ENCODE data around the gene TEX14. TPM values are rescaled to one million over a fixed set of nuclear protein-coding genes. Genes with fewer than 3 reads are reported as not detected.

The TEX14 gene
- total RNA-seq, 2 experiments from 2014 or later: 0.10 to 0.18 TPM

DNA sequence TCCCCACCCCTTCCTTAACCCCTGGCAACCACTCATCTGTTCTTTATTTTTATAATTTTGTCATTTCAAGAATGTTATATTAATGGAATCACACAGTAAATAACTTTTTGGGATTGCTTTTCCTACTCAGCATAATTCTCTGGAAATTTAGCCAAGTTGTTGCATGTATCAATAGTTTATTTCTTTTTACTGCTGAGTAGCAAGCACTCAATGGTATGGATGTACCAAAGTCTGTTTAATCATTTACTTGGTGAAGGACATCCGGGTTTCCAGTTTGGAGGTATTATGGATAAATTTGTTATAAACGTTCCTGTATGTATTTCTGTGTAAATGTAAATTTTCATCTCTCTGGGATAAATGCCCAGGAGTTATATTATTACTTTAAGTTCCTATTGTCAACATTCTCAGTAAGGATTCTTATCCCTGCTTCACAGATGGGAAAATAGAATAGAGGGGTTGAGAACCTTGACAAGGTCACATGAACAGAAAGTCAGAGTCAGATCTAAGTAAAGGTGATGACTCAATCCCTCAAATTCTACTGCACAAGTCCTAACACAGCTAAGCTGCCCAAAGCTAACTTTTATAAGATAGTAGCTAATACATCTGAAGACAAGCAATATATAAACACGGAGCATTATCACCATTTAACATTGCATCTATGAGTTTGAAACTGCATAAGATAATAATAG lies 115.0 kb downstream of the TEX14 start:
- peaks cover 9% of the 10 kb centered on the region for H3K4me1 Mint-ChIP-seq (ENCODE audit: low read depth)
- POLR2A ChIA-PET: interaction anchor here (0.6 to 3.5 kb wide), 2 partner anchors 55 to 150 kb away, joined by 3 to 23 read pairs; no protein-coding TSS in a partner anchor
- CTCF ChIA-PET: interaction anchor here (0.7 to 4.2 kb wide), 17 partner anchors 9 to 427 kb away, joined by 3 to 31 read pairs (median 4); partner anchors contain the start of genes RAD51C and TEX14
- no peak overlapping the region for H3K27ac Mint-ChIP-seq
- DNase-seq (no peak), ATAC-seq (no peak)
- H3K36me3 Mint-ChIP-seq (ENCODE audit: low read depth): no peaks in the 10 kb centered on the region
- H3K27me3 Mint-ChIP-seq (ENCODE audit: low read depth): peaks cover 11% of the 10 kb centered on the region
- H3K4me3 Mint-ChIP-seq: no peak overlapping the region
- H3K9me3 Mint-ChIP-seq (ENCODE audit: insufficient read depth): no peaks in the 10 kb centered on the region

DNA sequence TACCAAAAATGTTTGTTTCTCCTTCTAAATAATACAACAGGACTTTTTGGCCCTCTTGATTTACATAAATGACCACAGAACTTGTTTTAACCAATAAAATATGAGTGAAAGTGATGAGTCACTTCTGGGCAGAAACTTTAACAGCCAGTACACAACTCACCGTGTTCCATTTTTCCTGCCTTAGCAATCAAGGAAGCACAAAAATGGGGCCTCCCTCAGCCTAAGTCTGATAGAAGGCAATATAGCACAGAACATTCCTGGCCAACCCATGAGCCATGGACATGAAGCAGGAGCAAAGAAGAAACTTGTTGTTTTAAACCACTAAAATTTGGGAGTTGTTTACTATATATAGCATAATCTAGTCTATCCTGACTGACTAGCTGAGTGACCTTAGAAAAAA lies 116.3 kb downstream of the TEX14 start:
- Mint-ChIP-seq H3K36me3 (ENCODE audit: low read depth) (no peaks in the 10 kb centered on the region), H3K4me1 (ENCODE audit: low read depth) (peaks cover 9% of the 10 kb centered on the region), H3K4me3 (no peak overlapping the region), H3K27ac (no peak overlapping the region), H3K9me3 (ENCODE audit: insufficient read depth) (no peaks in the 10 kb centered on the region), H3K27me3 (ENCODE audit: low read depth) (peaks cover 11% of the 10 kb centered on the region)
- no peak for DNase-seq
- ChIA-PET CTCF (interaction anchor here (4.2 kb wide), 1 partner anchor 13 kb away, joined by 31 read pairs; no protein-coding TSS in a partner anchor), POLR2A (no interaction called here)
- no peak for ATAC-seq

DNA sequence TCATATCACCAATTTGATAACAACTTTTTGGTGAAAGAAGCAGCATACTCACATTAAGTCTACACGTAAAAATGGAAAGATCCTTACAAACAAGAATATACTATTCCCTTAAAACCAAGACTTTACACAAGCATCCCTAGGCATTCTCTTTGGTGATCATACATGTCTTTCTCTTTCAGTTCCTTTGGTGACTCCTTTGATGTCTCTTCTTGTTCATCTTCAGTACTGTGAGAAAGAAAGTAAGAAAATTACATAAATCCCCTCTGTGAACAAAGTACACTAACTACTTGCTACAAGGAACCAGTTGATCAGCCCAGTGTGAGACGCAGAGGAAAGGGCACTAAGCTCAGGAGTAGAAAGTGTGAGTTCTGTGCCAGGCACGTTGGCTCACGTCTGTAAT lies 117.8 kb downstream of the TEX14 start:
- Mint-ChIP-seq H3K27ac (no peak overlapping the region), H3K27me3 (ENCODE audit: low read depth) (peaks cover 7% of the 10 kb centered on the region), H3K4me3 (no peak overlapping the region), H3K4me1 (ENCODE audit: low read depth) (peaks cover 9% of the 10 kb centered on the region), H3K36me3 (ENCODE audit: low read depth) (no peaks in the 10 kb centered on the region), H3K9me3 (ENCODE audit: insufficient read depth) (no peaks in the 10 kb centered on the region)
- no peak for ATAC-seq
- ChIA-PET CTCF (interaction anchor here (1.1 to 1.3 kb wide), 2 partner anchors 14 to 32 kb away, joined by 3 read pairs; no protein-coding TSS in a partner anchor), POLR2A (interaction anchor here (0.7 to 2.2 kb wide), 2 partner anchors 10 to 58 kb away, joined by 4 to 10 read pairs; no protein-coding TSS in a partner anchor)
- no peak for DNase-seq

DNA sequence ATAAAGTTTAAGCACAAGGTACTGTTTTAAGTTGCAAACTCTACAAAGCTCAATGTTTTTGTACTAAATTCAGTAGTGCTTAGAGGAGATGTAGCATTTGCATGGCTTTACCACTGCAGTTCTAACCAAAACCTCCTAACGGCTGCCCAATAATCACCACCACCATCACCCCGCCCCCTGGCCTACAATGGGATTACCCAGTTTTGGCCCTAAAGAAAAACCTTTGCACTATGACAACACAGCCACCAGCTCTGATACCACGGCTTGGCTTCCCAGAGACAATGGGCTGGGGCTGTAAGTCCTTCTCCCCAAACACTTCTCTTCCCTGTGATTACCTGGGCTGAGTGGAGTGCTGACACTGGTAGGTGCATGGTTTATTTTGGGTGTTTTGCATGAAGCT lies 119.0 kb downstream of the TEX14 start:
- no peak overlapping the region for H3K4me3 Mint-ChIP-seq
- DNase-seq (no peak), ATAC-seq (no peak)
- H3K27me3 Mint-ChIP-seq (ENCODE audit: low read depth): peaks cover 3% of the 10 kb centered on the region
- no peak overlapping the region for H3K27ac Mint-ChIP-seq
- no peaks in the 10 kb centered on the region for H3K9me3 Mint-ChIP-seq (ENCODE audit: insufficient read depth)
- peaks cover 9% of the 10 kb centered on the region for H3K4me1 Mint-ChIP-seq (ENCODE audit: low read depth)
- ChIA-PET POLR2A (interaction anchor here (2.2 kb wide), 1 partner anchor 59 kb away, joined by 10 read pairs; no protein-coding TSS in a partner anchor), CTCF (no interaction called here)
- H3K36me3 Mint-ChIP-seq (ENCODE audit: low read depth): no peaks in the 10 kb centered on the region

DNA sequence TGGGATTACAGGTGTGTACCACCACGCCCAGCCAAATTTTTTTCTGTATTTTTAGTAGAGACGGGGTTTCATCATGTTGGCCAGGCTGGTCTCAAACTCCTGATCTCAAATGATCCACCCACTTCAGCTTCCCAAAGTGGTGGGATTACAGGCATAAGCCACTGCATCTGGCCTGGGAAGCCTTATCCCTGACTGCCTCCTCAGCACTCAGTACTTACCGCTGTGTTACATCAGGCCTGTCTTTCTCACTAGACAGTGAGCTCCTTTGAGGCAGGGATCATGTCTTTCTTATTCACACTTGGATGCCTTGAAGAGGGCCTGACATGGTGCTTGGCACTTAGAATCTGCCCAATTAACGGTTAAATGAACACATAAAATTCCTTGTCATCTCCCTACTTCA lies 121.1 kb downstream of the TEX14 start:
- Mint-ChIP-seq H3K27ac (no peak overlapping the region), H3K4me1 (ENCODE audit: low read depth) (peaks cover 6% of the 10 kb centered on the region), H3K36me3 (ENCODE audit: low read depth) (no peaks in the 10 kb centered on the region), H3K27me3 (ENCODE audit: low read depth) (peaks cover 6% of the 10 kb centered on the region), H3K4me3 (no peak overlapping the region), H3K9me3 (ENCODE audit: insufficient read depth) (no peaks in the 10 kb centered on the region)
- ATAC-seq: no peak
- ChIA-PET CTCF (interaction anchor here (1.5 to 2.1 kb wide), 2 partner anchors 9 to 17 kb away, joined by 3 to 6 read pairs; no protein-coding TSS in a partner anchor), POLR2A (no interaction called here)
- no peak for DNase-seq

DNA sequence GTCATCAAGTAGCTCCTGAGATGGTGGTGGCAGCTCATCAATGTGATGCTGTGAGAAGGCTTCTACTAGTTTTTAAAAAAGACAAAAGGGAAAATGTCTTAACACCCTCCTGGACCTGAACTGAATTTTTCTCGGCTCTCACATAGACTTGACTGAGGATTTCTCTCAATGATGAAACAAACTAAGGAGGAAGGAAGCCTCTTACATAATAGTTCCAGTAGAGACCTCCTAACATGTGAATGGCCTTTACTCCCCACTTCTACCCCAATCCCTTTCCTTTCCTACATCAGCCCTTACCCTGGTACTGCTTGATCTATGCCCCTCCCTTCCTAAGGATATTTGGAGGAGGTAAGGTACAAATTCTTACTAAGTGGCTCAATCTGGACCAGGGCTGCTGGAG lies 122.6 kb downstream of the TEX14 start:
- no peak overlapping the region for H3K27ac Mint-ChIP-seq
- DNase-seq (no peak), ATAC-seq (no peak)
- H3K27me3 Mint-ChIP-seq (ENCODE audit: low read depth): peaks cover 8% of the 10 kb centered on the region
- no peaks in the 10 kb centered on the region for H3K36me3 Mint-ChIP-seq (ENCODE audit: low read depth)
- H3K4me3 Mint-ChIP-seq: no peak overlapping the region
- ChIA-PET CTCF (interaction anchor here (1.2 to 2.2 kb wide), 3 partner anchors 8 to 27 kb away, joined by 3 to 9 read pairs (median 5); no protein-coding TSS in a partner anchor), POLR2A (interaction anchor here (1.4 kb wide), 1 partner anchor 63 kb away, joined by 3 read pairs; no protein-coding TSS in a partner anchor)
- no peaks in the 10 kb centered on the region for H3K9me3 Mint-ChIP-seq (ENCODE audit: insufficient read depth)
- H3K4me1 Mint-ChIP-seq (ENCODE audit: low read depth): no peaks in the 10 kb centered on the region

DNA sequence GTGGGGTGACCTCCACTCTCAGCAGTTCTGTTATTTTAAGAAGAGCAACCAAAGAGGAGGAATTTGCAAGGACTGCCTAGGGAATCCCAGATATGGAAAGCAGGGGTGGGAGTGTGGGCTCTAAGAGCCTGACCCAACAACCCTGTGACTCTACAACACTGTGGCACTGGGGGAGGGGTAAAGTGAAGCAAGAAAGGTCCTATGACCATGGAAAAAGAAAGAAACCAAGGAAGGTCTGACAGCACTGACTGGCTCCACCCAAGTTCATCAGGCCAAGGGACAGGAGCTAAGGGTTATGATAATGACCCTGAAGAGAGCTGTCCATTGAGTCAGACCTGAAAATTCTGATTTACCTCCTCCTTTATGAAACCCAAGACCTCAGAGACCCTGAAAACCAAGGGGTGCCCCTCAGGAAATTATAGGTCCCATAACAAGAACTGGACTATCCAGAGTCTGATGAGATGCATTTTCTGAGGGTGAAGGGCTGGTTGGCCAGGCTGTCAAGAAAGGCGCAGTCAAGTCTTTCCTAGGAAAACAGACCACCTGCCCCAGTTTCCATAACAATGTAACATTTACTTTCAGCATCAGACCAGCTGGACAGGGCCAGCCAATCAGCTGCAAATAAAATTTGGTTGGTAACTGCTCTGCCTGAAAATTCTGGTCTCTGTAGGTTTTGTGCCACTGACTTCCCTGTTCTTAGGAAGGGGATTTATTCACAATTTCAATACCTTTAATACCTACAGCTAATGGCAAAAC lies 123.6 kb downstream of the TEX14 start:
- ATAC-seq (no peak), DNase-seq (no peak)
- no peak overlapping the region for H3K27ac Mint-ChIP-seq
- no peaks in the 10 kb centered on the region for H3K4me1 Mint-ChIP-seq (ENCODE audit: low read depth)
- peaks cover 8% of the 10 kb centered on the region for H3K27me3 Mint-ChIP-seq (ENCODE audit: low read depth)
- POLR2A ChIA-PET: interaction anchor here (1.4 kb wide), 1 partner anchor 64 kb away, joined by 3 read pairs; no protein-coding TSS in a partner anchor
- H3K4me3 Mint-ChIP-seq: no peak overlapping the region
- H3K9me3 Mint-ChIP-seq (ENCODE audit: insufficient read depth): no peaks in the 10 kb centered on the region
- H3K36me3 Mint-ChIP-seq (ENCODE audit: low read depth): no peaks in the 10 kb centered on the region
- CTCF ChIA-PET: interaction anchor here (1.2 to 2.2 kb wide), 3 partner anchors 9 to 26 kb away, joined by 3 to 9 read pairs (median 5); no protein-coding TSS in a partner anchor

DNA sequence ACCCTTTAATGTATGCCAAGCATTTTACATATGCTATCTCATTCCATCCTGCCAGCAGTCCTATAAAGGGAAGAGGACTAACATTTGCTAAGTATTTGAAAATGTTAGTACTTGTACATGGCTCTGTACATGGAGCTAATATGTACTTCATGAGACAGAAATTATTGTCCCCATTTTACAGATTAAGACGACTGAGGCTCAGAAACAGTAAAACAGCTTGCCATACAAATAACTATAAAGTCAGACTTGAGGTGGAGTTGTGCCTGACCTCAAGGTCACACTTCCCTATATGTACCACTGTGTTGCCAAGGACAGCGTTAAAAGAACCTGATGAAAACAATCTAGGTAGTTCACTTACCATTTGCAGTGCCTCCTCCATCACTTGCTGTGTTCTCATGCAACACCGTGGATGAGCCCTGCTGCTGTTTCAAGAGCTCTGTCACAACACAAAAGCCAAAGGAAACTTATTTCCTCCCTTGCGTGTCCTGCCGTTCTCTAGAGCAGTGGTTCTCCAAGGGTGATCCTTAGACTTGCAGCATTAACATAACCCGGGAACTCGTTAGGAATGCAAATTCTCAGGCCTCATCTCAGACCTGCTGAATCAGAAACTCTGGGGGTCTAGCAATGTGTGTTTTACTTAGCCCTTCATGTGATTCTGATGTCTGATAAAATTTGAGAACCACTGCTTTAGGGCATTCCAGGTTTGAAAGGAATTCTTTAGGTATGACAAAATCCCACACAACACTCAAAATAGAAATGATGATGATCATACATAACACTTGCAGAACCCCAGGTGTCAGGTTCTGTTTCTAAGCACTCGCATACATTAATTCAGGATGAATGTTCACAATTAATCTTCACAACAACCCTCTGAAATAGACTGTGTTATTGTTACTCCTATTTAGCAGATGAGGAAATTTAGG lies 126.2 kb downstream of the TEX14 start:
- ATAC-seq (no peak), DNase-seq (no peak)
- Mint-ChIP-seq H3K4me3 (no peak overlapping the region), H3K27me3 (ENCODE audit: low read depth) (peaks cover 8% of the 10 kb centered on the region), H3K36me3 (ENCODE audit: low read depth) (no peaks in the 10 kb centered on the region), H3K4me1 (ENCODE audit: low read depth) (no peaks in the 10 kb centered on the region), H3K27ac (no peak overlapping the region), H3K9me3 (ENCODE audit: insufficient read depth) (no peaks in the 10 kb centered on the region)
- ChIA-PET CTCF (interaction anchor here (1.2 to 1.9 kb wide), 2 partner anchors 12 to 23 kb away, joined by 5 to 14 read pairs; no protein-coding TSS in a partner anchor), POLR2A (interaction anchor here (0.8 to 1.3 kb wide), 2 partner anchors 65 to 66 kb away, joined by 3 to 4 read pairs; no protein-coding TSS in a partner anchor)

DNA sequence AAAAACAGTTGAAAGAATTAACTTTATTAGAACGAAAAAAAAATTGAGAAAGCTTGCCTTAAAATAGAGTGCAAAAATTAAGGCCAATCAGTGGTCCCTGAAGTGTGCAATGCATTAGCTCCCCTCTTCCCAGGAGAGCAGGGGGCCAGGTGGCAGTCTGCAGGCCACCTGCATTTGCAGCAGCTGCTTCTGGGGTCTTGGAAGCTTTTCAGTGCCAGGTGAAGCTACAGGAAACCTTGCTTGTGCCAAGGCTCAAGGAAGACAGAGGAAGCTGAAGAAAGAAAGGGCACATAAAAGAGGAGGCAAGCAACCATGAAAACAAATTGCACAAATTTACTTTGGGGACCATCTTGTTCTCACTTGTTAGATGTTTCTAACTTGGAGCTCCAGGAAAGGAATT lies 126.9 kb downstream of the TEX14 start:
- Mint-ChIP-seq H3K27me3 (ENCODE audit: low read depth) (peaks cover 8% of the 10 kb centered on the region), H3K4me1 (ENCODE audit: low read depth) (no peaks in the 10 kb centered on the region), H3K36me3 (ENCODE audit: low read depth) (no peaks in the 10 kb centered on the region), H3K27ac (no peak overlapping the region), H3K9me3 (ENCODE audit: insufficient read depth) (no peaks in the 10 kb centered on the region), H3K4me3 (no peak overlapping the region)
- ChIA-PET POLR2A (interaction anchor here (0.8 to 1.3 kb wide), 2 partner anchors 66 to 67 kb away, joined by 3 to 4 read pairs; no protein-coding TSS in a partner anchor), CTCF (interaction anchor here (1.2 to 1.9 kb wide), 2 partner anchors 13 to 23 kb away, joined by 5 to 14 read pairs; no protein-coding TSS in a partner anchor)
- DNase-seq (no peak), ATAC-seq (no peak)

DNA sequence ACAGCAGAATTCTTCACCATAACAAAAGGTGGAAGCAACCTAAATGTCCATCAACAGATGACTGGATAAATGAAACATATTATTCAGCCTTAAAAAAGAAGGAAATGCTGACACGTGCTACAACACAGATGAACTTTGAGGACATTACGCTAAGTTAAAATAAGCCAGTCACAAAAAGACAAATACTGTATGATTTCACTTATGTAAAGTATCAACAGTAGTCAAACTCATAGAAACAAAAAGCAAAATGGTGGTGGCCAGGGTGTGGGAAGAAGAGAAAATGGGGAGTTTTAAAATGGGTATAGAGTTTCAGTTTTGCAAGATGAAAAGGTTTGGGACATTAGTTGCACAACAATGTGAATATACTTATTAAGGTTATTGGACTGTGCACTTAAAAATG lies 127.6 kb downstream of the TEX14 start:
- Mint-ChIP-seq H3K36me3 (ENCODE audit: low read depth) (no peaks in the 10 kb centered on the region), H3K4me1 (ENCODE audit: low read depth) (no peaks in the 10 kb centered on the region), H3K27ac (no peak overlapping the region), H3K4me3 (no peak overlapping the region), H3K27me3 (ENCODE audit: low read depth) (peaks cover 10% of the 10 kb centered on the region), H3K9me3 (ENCODE audit: insufficient read depth) (no peaks in the 10 kb centered on the region)
- no peak for DNase-seq
- POLR2A ChIA-PET: interaction anchor here (1.3 kb wide), 1 partner anchor 68 kb away, joined by 4 read pairs; no protein-coding TSS in a partner anchor
- ATAC-seq: no peak
- CTCF ChIA-PET: interaction anchor here (1.9 kb wide), 1 partner anchor 14 kb away, joined by 14 read pairs; no protein-coding TSS in a partner anchor

DNA sequence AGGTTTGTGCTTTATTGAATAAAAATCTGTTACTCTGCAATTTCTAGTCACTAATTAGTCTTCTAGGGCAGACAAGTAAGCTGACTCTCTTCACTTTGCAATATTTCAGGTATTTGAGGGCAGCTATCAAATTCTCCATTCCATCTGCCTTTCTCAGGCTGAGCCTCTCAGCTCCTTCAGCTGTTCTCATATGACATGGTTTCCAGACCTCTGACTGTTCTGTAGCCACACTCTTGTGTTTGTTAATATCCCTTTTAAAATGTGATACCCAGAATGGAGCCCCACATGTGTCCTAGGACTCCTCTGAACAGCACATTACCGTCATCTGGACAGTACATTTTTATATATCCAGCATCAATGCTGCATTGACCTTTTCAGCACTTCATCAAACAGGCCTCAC lies 131.3 kb downstream of the TEX14 start:
- no peak overlapping the region for H3K27ac Mint-ChIP-seq
- peaks cover 4% of the 10 kb centered on the region for H3K27me3 Mint-ChIP-seq (ENCODE audit: low read depth)
- DNase-seq: no peak
- H3K9me3 Mint-ChIP-seq (ENCODE audit: insufficient read depth): no peaks in the 10 kb centered on the region
- no peaks in the 10 kb centered on the region for H3K36me3 Mint-ChIP-seq (ENCODE audit: low read depth)
- no peak for ATAC-seq
- peaks cover 7% of the 10 kb centered on the region for H3K4me1 Mint-ChIP-seq (ENCODE audit: low read depth)
- H3K4me3 Mint-ChIP-seq: no peak overlapping the region
- CTCF ChIA-PET: no interaction called here
- POLR2A ChIA-PET: interaction anchor here (1.6 kb wide), 1 partner anchor 71 kb away, joined by 5 read pairs; no protein-coding TSS in a partner anchor

All from activated CD8-positive, alpha-beta T cell treated with anti-CD3 and anti-CD28 coated beads, Interleukin-2, amount 10 ng/mL, durations not matched to agents 7 days and 5 days (primary cell).